ENCODE results near the gene RAD21L1.

GRCh38 chr20:1299522-1299921 lies 73.7 kb downstream of the RAD21L1 start:
- TF ChIP-seq, protein P1, sequence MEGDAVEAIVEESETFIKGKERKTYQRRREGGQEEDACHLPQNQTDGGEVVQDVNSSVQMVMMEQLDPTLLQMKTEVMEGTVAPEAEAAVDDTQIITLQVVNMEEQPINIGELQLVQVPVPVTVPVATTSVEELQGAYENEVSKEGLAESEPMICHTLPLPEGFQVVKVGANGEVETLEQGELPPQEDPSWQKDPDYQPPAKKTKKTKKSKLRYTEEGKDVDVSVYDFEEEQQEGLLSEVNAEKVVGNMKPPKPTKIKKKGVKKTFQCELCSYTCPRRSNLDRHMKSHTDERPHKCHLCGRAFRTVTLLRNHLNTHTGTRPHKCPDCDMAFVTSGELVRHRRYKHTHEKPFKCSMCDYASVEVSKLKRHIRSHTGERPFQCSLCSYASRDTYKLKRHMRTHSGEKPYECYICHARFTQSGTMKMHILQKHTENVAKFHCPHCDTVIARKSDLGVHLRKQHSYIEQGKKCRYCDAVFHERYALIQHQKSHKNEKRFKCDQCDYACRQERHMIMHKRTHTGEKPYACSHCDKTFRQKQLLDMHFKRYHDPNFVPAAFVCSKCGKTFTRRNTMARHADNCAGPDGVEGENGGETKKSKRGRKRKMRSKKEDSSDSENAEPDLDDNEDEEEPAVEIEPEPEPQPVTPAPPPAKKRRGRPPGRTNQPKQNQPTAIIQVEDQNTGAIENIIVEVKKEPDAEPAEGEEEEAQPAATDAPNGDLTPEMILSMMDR (IDR thresholded peaks at IDR 0.05) = no peak
- TF ChIP-seq POLR2A (IDR thresholded peaks at IDR 0.05) = no peak

Data from uterus (tissue), 2 donors.